ENCODE results near the gene CDC25B.

CDC25B gene

GRCh38 chr20:3815703-3816315, 19.7 kb downstream of the CDC25B start:
- in situ Hi-C loops (cut with MboI; ENCODE audit: low sequenced_read_pairs, unreplicated experiment), result no loop called here
- DNase-seq (ENCODE audit: low spot score), result no peak
- TF ChIP-seq CTCF (IDR thresholded peaks at IDR 0.05; ENCODE audit: borderline replicate concordance, control extremely low read depth, extremely low read depth, insufficient read depth, missing control alignments), result no peak

GRCh38 chr20:3818155-3819151, 22.3 kb downstream of the CDC25B start:
- peak; percentile 66 for TF ChIP-seq CTCF (IDR thresholded peaks at IDR 0.05; ENCODE audit: borderline replicate concordance, control extremely low read depth, extremely low read depth, insufficient read depth, missing control alignments)
- in situ Hi-C loops (cut with MboI; ENCODE audit: low sequenced_read_pairs, unreplicated experiment), result no loop called here
- peak; percentile 74 for DNase-seq (ENCODE audit: low spot score)

- in situ Hi-C loops (cut with MboI; ENCODE audit: low sequenced_read_pairs, unreplicated experiment), result no loop called here
- no peak for DNase-seq (ENCODE audit: low spot score)
- no peak for TF ChIP-seq CTCF (IDR thresholded peaks at IDR 0.05; ENCODE audit: borderline replicate concordance, control extremely low read depth, extremely low read depth, insufficient read depth, missing control alignments)
These were observed 23.4 kb downstream of the CDC25B start for GRCh38 chr20:3819411-3820047.

GRCh38 chr20:3820048-3820900, 24.2 kb downstream of the CDC25B start, which contains the start of gene AP5S1:
Gene AP5S1, plus strand, starts transcription at chr20:3820547. Its CDS starts 1,571 bp downstream, at chr20:3822118.
- in situ Hi-C loops (cut with MboI; ENCODE audit: low sequenced_read_pairs, unreplicated experiment), result no loop called here
- peak; percentile 88 for TF ChIP-seq CTCF (IDR thresholded peaks at IDR 0.05; ENCODE audit: borderline replicate concordance, control extremely low read depth, extremely low read depth, insufficient read depth, missing control alignments)
- DNase-seq (ENCODE audit: low spot score), result peak; percentile 94

- in situ Hi-C loops (cut with MboI; ENCODE audit: low sequenced_read_pairs, unreplicated experiment), result no loop called here
- no peak for DNase-seq (ENCODE audit: low spot score)
- no peak for TF ChIP-seq CTCF (IDR thresholded peaks at IDR 0.05; ENCODE audit: borderline replicate concordance, control extremely low read depth, extremely low read depth, insufficient read depth, missing control alignments)
These were observed 25.0 kb downstream of the CDC25B start for GRCh38 chr20:3820901-3821727.
